ENCODE measurements around the gene SDS.

The SDS gene

GRCh38 chr12:113345318-113345717 is 58.4 kb downstream of the SDS start:
- DNase-seq, result no peak

Data from SW 1271 (cell line).